ENCODE measurements around the gene CROCC2. TPM values are rescaled to one million over a fixed set of nuclear protein-coding genes. Genes with fewer than 3 reads are reported as not detected.

Gene CROCC2
- total RNA-seq, 1 experiment from 2014 or later, result not detected

DNA sequence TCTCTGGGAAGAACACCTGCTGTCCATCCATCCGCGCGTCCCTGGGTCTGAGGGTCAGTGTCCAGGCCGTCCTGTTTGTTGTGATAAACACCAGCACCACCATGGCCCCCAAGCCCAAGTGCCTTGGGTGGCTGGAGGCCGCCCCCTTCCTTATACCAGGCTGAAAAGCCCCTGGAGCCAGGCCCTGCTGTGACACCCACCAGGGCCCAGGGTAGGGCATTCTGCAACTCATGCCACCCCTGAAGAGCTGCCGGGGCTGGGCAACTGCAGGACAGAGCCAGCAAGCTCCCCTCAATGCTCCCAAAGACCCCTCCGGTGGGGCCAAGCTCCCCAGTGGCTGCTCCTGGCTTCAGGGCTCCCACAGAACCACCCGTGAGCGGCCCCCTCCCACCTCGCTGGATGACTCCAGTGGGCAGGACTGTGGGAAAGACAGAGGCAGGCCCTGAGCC lies 60.3 kb downstream of the CROCC2 start (continued):
- TF ChIP-seq, protein P1, sequence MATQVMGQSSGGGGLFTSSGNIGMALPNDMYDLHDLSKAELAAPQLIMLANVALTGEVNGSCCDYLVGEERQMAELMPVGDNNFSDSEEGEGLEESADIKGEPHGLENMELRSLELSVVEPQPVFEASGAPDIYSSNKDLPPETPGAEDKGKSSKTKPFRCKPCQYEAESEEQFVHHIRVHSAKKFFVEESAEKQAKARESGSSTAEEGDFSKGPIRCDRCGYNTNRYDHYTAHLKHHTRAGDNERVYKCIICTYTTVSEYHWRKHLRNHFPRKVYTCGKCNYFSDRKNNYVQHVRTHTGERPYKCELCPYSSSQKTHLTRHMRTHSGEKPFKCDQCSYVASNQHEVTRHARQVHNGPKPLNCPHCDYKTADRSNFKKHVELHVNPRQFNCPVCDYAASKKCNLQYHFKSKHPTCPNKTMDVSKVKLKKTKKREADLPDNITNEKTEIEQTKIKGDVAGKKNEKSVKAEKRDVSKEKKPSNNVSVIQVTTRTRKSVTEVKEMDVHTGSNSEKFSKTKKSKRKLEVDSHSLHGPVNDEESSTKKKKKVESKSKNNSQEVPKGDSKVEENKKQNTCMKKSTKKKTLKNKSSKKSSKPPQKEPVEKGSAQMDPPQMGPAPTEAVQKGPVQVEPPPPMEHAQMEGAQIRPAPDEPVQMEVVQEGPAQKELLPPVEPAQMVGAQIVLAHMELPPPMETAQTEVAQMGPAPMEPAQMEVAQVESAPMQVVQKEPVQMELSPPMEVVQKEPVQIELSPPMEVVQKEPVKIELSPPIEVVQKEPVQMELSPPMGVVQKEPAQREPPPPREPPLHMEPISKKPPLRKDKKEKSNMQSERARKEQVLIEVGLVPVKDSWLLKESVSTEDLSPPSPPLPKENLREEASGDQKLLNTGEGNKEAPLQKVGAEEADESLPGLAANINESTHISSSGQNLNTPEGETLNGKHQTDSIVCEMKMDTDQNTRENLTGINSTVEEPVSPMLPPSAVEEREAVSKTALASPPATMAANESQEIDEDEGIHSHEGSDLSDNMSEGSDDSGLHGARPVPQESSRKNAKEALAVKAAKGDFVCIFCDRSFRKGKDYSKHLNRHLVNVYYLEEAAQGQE (IDR thresholded peaks at IDR 0.05; ENCODE audit: low read depth), result no peak
- TF ChIP-seq ZNF274 (IDR thresholded peaks at IDR 0.05; ENCODE audit: low read depth, low read length), result no peak
- TF ChIP-seq, protein P2, sequence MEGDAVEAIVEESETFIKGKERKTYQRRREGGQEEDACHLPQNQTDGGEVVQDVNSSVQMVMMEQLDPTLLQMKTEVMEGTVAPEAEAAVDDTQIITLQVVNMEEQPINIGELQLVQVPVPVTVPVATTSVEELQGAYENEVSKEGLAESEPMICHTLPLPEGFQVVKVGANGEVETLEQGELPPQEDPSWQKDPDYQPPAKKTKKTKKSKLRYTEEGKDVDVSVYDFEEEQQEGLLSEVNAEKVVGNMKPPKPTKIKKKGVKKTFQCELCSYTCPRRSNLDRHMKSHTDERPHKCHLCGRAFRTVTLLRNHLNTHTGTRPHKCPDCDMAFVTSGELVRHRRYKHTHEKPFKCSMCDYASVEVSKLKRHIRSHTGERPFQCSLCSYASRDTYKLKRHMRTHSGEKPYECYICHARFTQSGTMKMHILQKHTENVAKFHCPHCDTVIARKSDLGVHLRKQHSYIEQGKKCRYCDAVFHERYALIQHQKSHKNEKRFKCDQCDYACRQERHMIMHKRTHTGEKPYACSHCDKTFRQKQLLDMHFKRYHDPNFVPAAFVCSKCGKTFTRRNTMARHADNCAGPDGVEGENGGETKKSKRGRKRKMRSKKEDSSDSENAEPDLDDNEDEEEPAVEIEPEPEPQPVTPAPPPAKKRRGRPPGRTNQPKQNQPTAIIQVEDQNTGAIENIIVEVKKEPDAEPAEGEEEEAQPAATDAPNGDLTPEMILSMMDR (IDR thresholded peaks at IDR 0.05 in 2 of 3, conservative IDR thresholded peaks at IDR 0.05 in 1 of 3; ENCODE audit: borderline replicate concordance in 1 of 3, insufficient read depth in 1 of 3, low read depth in 2 of 3, low read length in 2 of 3), result no peak
- no peak for TF ChIP-seq SIN3A (IDR thresholded peaks at IDR 0.05; ENCODE audit: low read depth)
- no peak for TF ChIP-seq YY1 (IDR thresholded peaks at IDR 0.05; ENCODE audit: extremely low read depth, insufficient replicate concordance, low read depth, low read length)
- TF ChIP-seq CBX3 (IDR thresholded peaks at IDR 0.05; ENCODE audit: low read depth), result no peak
- no peak for TF ChIP-seq SP1 (IDR thresholded peaks at IDR 0.05; ENCODE audit: low read depth)
